Stimulated activated CD8-positive, alpha-beta memory T cell treated with anti-CD3 and anti-CD28 coated beads, Interleukin-7, amount 100 ng/mL, for 1 hour (primary cell): ENCODE results near the gene MTR.

Source experiments
- DNase-seq, 2 donors: peaks; one replicate each; pipeline ENCODE4 v3.0.0-alpha.2; 2020; ENCODE audit warnings: low read depth in 2 of 2

Gene MTR

DNA sequence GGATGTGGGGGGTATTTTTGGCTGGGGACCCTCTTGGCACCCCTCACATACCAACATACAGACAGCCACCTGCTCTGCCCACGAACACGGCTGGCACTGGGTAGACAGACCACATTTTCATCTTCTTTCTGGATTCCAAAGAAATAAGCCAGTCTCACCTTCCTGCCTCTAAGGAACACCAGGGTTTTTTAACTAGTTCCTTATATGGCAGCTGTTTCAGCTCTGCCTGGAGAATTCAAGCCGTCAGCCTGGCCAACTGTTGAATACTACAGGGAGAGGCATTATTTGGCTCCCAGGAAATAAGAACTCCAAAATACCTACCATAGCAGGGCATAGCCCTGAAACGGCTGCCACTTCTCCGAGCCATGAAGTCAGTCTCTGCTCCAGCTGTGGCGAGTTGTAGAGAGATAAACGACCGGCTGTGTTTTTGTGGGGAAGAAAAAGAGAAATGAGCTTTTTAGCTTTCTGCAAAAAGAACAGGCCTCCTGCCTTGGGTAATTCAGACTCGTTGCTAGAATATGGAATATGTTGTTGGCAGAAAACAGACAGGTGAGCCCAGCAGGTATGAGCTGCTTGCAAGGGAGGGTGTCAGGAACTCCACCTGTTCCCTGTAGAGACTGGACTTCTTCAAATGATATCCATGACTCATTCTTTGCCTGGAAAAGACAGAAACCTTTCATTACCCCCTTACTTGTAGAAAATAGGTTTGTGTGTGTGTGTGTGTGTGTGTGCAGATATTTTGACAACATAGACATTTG, 157.3 kb downstream of the MTR start:
- no peak for DNase-seq

- DNase-seq, result no peak
Observed at GRCh38 chr1:236953151-236953700, 158.1 kb downstream of the MTR start.
